ENCODE measurements around the gene TIGD3.

TIGD3 gene

DNA sequence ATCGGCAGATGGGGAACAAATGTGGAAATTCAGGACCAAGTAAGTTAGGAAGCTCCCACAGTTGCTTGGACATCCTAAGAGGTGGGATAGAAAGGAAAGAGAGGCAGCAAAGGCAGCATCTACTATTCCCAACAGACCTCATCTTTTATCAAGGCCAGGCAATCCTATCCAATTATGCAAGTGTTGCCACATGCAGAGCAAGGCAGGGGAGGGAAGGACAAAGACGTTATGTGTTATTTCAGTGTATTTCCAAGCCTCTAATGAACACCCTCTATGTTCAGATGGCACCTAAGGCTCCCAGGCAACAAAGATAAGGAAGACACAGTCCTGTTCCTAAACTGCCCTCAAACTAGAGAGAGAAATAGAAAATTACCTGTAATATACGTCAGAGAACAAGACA lies 9.2 kb downstream of the TIGD3 start:
- no peaks in the 10 kb centered on the region for H3K27me3 ChIP-seq (replicated peaks; ENCODE audit: control insufficient read depth, insufficient read depth, low read length)
- H3K36me3 ChIP-seq (ENCODE audit: control insufficient read depth, insufficient read depth, low read length): no peaks in the 10 kb centered on the region
- TF ChIP-seq, protein P1, sequence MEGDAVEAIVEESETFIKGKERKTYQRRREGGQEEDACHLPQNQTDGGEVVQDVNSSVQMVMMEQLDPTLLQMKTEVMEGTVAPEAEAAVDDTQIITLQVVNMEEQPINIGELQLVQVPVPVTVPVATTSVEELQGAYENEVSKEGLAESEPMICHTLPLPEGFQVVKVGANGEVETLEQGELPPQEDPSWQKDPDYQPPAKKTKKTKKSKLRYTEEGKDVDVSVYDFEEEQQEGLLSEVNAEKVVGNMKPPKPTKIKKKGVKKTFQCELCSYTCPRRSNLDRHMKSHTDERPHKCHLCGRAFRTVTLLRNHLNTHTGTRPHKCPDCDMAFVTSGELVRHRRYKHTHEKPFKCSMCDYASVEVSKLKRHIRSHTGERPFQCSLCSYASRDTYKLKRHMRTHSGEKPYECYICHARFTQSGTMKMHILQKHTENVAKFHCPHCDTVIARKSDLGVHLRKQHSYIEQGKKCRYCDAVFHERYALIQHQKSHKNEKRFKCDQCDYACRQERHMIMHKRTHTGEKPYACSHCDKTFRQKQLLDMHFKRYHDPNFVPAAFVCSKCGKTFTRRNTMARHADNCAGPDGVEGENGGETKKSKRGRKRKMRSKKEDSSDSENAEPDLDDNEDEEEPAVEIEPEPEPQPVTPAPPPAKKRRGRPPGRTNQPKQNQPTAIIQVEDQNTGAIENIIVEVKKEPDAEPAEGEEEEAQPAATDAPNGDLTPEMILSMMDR (IDR thresholded peaks at IDR 0.05; ENCODE audit: insufficient read depth, low read length, poor library complexity, severe bottlenecking): no peak
- no peak for DNase-seq (ENCODE audit: extremely low read depth, insufficient read length)
- H3K4me3 ChIP-seq (replicated peaks; ENCODE audit: low read depth, low read length): no peak overlapping the region

DNA sequence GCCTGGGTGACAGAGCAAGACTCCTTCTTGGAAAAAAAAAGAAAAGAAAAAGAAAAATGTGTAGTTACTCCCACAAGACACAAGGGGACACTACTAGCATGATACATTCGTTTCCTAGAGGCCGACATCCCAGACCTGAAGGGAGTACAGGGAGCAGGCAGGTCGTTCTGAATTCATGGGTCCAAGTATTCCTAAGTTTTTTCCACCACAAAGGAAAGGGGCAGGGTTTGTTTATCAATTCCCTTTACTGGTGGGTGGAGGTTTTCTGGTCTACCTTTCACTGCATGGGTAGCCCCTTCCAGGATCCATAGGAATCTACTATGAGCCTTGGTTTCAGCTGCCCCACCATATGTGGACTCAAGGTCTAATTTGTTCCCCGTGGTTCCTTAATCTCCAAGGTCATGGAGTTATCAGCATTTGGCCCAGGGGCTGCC lies 11.8 kb downstream of the TIGD3 start:
- Histone ChIP-seq H3K4me3 (replicated peaks; ENCODE audit: low read depth, low read length) (no peak overlapping the region), H3K36me3 (ENCODE audit: control insufficient read depth, insufficient read depth, low read length) (no peaks in the 10 kb centered on the region), H3K27me3 (replicated peaks; ENCODE audit: control insufficient read depth, insufficient read depth, low read length) (no peaks in the 10 kb centered on the region)
- TF ChIP-seq, protein P1 (IDR thresholded peaks at IDR 0.05; ENCODE audit: insufficient read depth, low read length, poor library complexity, severe bottlenecking): peak; percentile 79
- no peak for DNase-seq (ENCODE audit: extremely low read depth, insufficient read length)

DNA sequence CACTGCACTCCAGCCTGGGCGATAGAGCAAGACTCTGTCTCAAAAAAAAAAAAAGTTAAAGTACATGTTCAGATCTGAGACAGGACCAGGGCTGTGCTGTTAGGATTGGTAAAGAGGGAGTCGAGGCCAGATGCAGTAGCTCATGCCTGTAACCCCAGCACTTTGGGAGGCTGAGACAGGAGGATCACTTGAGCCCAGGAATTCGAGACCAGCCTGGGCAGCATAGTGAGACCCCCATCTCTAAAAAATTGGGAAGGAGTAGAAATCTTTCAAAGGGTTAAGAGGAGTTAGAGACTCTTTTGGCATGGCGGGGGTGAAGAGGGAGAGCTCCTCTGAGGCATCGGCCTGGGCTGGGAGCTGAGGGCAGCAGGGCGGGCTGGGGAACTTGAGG lies 16.1 kb downstream of the TIGD3 start:
- Histone ChIP-seq H3K27me3 (replicated peaks; ENCODE audit: control insufficient read depth, insufficient read depth, low read length) (no peaks in the 10 kb centered on the region), H3K36me3 (ENCODE audit: control insufficient read depth, insufficient read depth, low read length) (no peaks in the 10 kb centered on the region), H3K4me3 (replicated peaks; ENCODE audit: low read depth, low read length) (no peak overlapping the region)
- DNase-seq (ENCODE audit: extremely low read depth, insufficient read length): no peak
- TF ChIP-seq, protein P1 (IDR thresholded peaks at IDR 0.05; ENCODE audit: insufficient read depth, low read length, poor library complexity, severe bottlenecking): no peak

DNA sequence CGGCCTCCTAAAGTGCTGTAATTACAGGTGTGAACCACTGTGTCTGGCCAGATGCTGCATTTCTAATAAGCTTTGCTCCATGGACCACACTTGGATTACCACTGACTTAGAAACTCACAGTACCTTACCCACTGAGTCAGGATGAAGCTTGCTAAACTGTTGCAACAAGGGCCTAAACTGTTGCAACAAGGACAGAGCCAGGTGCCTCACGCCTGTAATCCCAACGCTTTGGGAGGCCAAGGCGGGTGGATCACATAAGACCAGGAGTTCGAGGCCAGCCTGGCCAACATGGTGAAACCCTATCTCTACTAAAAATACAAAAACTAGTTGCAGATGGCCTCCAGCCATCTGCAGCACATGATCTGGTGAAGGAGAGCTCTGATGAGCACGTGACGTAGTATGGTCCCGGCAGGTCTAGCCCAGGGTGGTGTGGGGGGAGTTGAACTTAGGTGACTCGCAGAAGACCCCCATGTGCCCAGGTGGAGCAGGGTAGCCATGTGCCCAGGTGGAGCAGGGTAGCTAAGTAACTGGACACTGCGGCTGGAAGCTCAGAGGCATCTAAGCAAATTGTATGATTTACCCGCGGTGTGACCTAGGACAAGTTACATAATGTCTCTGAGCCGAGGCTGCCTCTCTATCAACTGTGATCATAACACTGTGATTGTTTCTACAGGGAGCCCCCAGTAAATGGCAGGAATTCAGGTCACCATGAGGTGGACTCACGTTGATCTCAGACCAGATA lies 19.5 kb downstream of the TIGD3 start:
- Histone ChIP-seq H3K27me3 (replicated peaks; ENCODE audit: control insufficient read depth, insufficient read depth, low read length) (no peaks in the 10 kb centered on the region), H3K4me3 (replicated peaks; ENCODE audit: low read depth, low read length) (no peak overlapping the region), H3K36me3 (ENCODE audit: control insufficient read depth, insufficient read depth, low read length) (peaks cover 3% of the 10 kb centered on the region)
- TF ChIP-seq, protein P1 (IDR thresholded peaks at IDR 0.05; ENCODE audit: insufficient read depth, low read length, poor library complexity, severe bottlenecking): no peak
- no peak for DNase-seq (ENCODE audit: extremely low read depth, insufficient read length)

DNA sequence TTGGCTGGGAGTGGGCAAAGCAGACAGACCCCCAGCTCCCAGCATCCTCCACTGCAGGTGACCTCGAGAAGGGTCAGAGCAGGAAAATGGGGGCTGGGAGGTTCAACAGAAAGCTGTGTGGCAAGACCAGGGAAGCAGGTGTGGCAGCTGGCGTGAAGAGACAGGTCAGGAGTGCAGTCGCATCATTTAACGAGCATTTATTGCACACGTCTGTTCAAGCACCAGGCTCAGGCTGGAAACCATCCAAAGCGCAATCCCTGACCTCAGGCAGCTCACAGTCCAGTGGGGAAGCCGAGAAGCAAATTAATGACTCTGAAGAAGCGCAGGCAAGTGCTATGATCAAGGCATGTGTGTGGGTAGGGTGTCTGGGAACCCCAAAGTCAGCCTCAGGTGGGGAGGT lies 20.5 kb downstream of the TIGD3 start:
- Histone ChIP-seq H3K4me3 (replicated peaks; ENCODE audit: low read depth, low read length) (no peak overlapping the region), H3K36me3 (ENCODE audit: control insufficient read depth, insufficient read depth, low read length) (peaks cover 8% of the 10 kb centered on the region), H3K27me3 (replicated peaks; ENCODE audit: control insufficient read depth, insufficient read depth, low read length) (no peaks in the 10 kb centered on the region)
- DNase-seq (ENCODE audit: extremely low read depth, insufficient read length): no peak
- TF ChIP-seq, protein P1 (IDR thresholded peaks at IDR 0.05; ENCODE audit: insufficient read depth, low read length, poor library complexity, severe bottlenecking): no peak

Measured in GM06990 (cell line).